Right lobe of liver (tissue), 6 donors: ENCODE results near the gene TOE1. TPM values are rescaled to one million over a fixed set of nuclear protein-coding genes. Genes with fewer than 3 reads are reported as not detected.
"Not testable (repeated sequence)": the region's sequence is repeated elsewhere in the genome, so short reads cannot be mapped to it uniquely, and the experiment has no call there.

Source experiments
- ATAC-seq, 4 donors: fragments of 200-7000 bp; cut with Tn5 transposase; one replicate each; pipeline ENCODE4 v1.9.1; 2020; ENCODE audit warnings: mild to moderate bottlenecking in 4 of 4, moderate library complexity in 4 of 4
- DNase-seq, 3 donors: peaks; one replicate each; pipeline ENCODE4 v3.0.0-alpha.2; 2020
- H3K27ac ChIP-seq, 3 donors: fragments of 200-600 bp; one replicate each; pipeline ENCODE4 v1.8.0; 2022
- H3K27me3 ChIP-seq, 2 donors: fragments of 200-600 bp; one replicate each; pipeline ENCODE4 v1.8.0; 2022
- H3K36me3 ChIP-seq, 4 donors: fragments of 200-600 bp; sonication (generic) in 1 of 4; one replicate each; pipeline versions ENCODE4 v1.5.1 to v1.8.0; 2017 to 2022; ENCODE audit warnings: control low read depth in 1 of 4
- H3K4me1 ChIP-seq, 4 donors: fragments of 200-600 bp; sonication (generic) in 1 of 4; one replicate each; pipeline versions ENCODE4 v1.5.1 to v1.8.0; 2017 to 2022; ENCODE audit warnings: control low read depth in 1 of 4
- H3K4me3 ChIP-seq, 3 donors: fragments of 200-600 bp; one replicate each; pipeline ENCODE4 v1.8.0; 2022
- H3K9me3 ChIP-seq, 4 donors: fragments of 200-600 bp; sonication (generic) in 1 of 4; one replicate each; pipeline versions ENCODE4 v1.5.1 to v1.8.0; 2017 to 2022; ENCODE audit warnings: control low read depth in 1 of 4
- POLR2A ChIP-seq: fragments of 450-650 bp; IDR thresholded peaks from one replicate; pipeline ENCODE4 v1.6.1; 2017; ENCODE audit warnings: antibody characterized with exemption, mild to moderate bottlenecking
- WGBS: methylation state at CpG from one replicate; pipeline ENCODE4 v1.1.6; 2018; ENCODE audit warnings: low coverage, low lambda C conversion rate; ENCODE audit not compliant: insufficient coverage; ENCODE audit errors: missing lambda C conversion rate; 5-methylcytosine and 5-hydroxymethylcytosine counted together
- intact Hi-C, 2 donors: fragments of 100-400 bp; cut with DNase I; formaldehyde crosslinking; loops; one replicate each; pipeline versions ENCODE4 v1.11.2 to v1.14.1; 2022
- long read RNA-seq: library from polyadenylated mRNA; unstranded; transcript quantifications from one replicate; pipeline ENCODE4 v2.0.0, GENCODE V29; 2019
- total RNA-seq, 6 experiments: library from RNA; depleted of rRNA in 2 of 6; stranded (reverse); fragments of >200 nt in 2 of 6; fragmentation: NEBNext Ultra II Directional in 3 of 6; extraction: Animal tissue kit (Norgen Biotek cat#: 25700) in 3 of 6; gene quantifications; one replicate each; pipeline versions ENCODE4 v1.1.0 to v1.2.4, GENCODE V29; 2016 to 2023
- TF ChIP-seq, protein P1 (sequence below), 4 donors: fragments of 200-600 bp in 3 of 4; fragments of 450-650 bp in 1 of 4; IDR thresholded peaks; one replicate each; pipeline versions ENCODE4 v1.5.1 to v1.8.0; 2016 to 2022; ENCODE audit warnings: antibody characterized with exemption in 4 of 4, mild to moderate bottlenecking in 2 of 4
- donor health status: DM: no; HTN: yes; CAD: no.
- donor health status: DM: no; HTN: no; CAD: no.
- donor health status: DM: no; HTN: no; CAD: no.
- donor health status: DM: no; HTN: yes; CAD: no.
- donor health status: DM: no; HTN: yes; CAD: no.

Gene TOE1
- total RNA-seq = 1 to 10 TPM; 3.2 to 7.7 (median 4.4) TPM
- long read RNA-seq, partial matches to known transcripts = 0 of 2 reads
- long read RNA-seq, other reads (novel, unspliced or antisense) = 0 of 2 reads

DNA sequence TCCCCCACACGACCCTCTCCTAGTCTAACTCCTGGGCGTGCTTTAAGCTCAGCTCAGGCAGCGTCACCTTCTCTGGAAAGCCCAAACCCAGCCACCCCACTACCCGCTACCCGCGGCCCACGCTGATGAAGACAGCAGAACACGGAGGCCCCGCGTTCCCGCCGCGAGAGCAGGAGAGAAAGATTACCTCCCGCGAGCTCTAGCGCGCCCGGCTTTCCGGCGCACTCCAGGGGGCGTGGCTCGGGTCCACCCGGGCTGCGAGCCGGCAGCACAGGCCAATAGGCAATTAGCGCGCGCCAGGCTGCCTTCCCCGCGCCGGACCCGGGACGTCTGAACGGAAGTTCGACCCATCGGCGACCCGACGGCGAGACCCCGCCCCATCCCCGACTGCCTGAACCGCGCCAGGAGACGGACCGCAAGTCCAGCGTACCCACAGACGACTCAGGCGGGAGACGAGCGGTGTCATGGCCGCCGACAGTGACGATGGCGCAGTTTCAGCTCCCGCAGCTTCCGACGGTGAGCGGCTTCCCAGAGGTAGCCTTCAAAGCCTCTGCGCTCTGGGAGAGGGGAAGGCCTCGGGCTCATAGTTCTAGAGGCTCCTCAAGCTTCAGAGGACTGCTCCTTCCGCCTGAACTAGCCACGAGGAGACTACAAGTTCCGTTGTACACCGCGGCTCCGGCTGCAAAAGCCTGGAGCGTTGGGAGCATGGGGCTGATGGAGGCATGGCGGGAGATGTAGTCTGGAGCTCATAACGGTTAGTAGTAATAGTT is at the start of gene TOE1, which contains the start of gene MUTYH:
Gene TOE1 (plus strand): TSS at position 382 of the 770 bp plus-strand sequence. CDS start 83 bp downstream, at position 465.
Gene MUTYH (minus strand): TSS at position 652 of the 770 bp plus-strand sequence. CDS start 5,935 bp downstream, outside the sequence.
- H3K9me3 ChIP-seq = no peaks in the 10 kb centered on the region
- no peaks in the 10 kb centered on the region for H3K27me3 ChIP-seq
- peak within 1 kb of the TSS; percentile 71 to 94 (median 82) for H3K4me3 ChIP-seq
- TF ChIP-seq POLR2A = peak; percentile 91
- TF ChIP-seq, protein P1, sequence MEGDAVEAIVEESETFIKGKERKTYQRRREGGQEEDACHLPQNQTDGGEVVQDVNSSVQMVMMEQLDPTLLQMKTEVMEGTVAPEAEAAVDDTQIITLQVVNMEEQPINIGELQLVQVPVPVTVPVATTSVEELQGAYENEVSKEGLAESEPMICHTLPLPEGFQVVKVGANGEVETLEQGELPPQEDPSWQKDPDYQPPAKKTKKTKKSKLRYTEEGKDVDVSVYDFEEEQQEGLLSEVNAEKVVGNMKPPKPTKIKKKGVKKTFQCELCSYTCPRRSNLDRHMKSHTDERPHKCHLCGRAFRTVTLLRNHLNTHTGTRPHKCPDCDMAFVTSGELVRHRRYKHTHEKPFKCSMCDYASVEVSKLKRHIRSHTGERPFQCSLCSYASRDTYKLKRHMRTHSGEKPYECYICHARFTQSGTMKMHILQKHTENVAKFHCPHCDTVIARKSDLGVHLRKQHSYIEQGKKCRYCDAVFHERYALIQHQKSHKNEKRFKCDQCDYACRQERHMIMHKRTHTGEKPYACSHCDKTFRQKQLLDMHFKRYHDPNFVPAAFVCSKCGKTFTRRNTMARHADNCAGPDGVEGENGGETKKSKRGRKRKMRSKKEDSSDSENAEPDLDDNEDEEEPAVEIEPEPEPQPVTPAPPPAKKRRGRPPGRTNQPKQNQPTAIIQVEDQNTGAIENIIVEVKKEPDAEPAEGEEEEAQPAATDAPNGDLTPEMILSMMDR (IDR thresholded peaks at IDR 0.05) = no peak
- 2% methylated on average over 19 of the region's 70 CpGs for WGBS
- DNase-seq (peak; percentile 94 to 96 (median 95)), ATAC-seq (peak; percentile 88 to 94 (median 93))
- H3K4me1 ChIP-seq = peaks cover 0 to 20% (median 9%) of the 10 kb centered on the region in 4 donors
- H3K36me3 ChIP-seq = peaks cover 0 to 31% (median 13%) of the 10 kb centered on the region in 4 donors
- intact Hi-C loops = no loop called here
- H3K27ac ChIP-seq = peak within 1 kb of the TSS; percentile 86 to 93 (median 89)

DNA sequence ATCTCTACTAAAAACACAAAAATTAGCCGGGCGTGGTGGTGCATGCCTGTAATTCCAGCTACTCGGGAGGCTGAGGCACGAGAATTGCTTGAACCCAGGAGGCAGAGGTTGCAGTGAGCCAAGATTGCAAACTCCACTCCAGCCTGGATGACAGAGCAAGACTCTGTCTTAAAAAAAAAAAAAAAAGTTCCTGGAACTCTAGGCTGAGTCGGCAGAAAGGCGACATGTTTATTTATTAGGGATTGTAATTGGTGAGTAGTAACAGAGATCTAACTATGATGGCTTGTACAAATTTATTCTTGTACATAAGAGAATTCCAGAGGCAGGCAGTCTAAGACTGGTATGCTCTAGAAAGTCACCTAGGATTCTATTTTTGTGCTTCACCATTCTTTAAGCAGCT is 49.0 kb upstream of the TOE1 start:
- 70% methylated on average over 4 of the region's 6 CpGs for WGBS
- H3K36me3 ChIP-seq, intact Hi-C loops, H3K9me3 ChIP-seq, H3K4me1 ChIP-seq, DNase-seq, H3K27ac ChIP-seq, ATAC-seq, H3K27me3 ChIP-seq, H3K4me3 ChIP-seq: not testable (repeated sequence)

DNA sequence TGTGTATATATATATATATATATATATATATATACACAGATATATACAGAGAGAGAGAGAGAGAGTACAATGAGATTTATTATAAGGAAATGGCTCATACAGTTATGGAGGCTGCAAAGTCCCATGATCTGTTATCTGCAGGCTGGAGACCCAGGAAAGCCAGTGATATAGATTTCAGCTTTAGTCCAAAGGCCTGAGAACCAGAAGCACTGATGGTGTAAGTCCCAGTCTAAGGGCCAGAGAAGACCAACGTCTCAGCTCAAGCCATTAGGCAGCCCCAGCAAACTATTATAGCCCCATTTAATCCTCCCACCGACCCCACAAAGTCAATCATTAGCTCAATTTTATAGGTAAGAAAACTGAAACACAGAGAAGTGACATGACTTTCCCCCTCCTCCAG is 48.3 kb upstream of the TOE1 start:
- no peaks in the 10 kb centered on the region for H3K36me3 ChIP-seq
- H3K27ac ChIP-seq = no peak overlapping the region
- intact Hi-C loops = no loop called here
- TF ChIP-seq, protein P1 (IDR thresholded peaks at IDR 0.05) = no peak
- no peak for TF ChIP-seq POLR2A
- H3K4me1 ChIP-seq = no peaks in the 10 kb centered on the region
- DNase-seq (no peak), ATAC-seq (no peak)
- H3K9me3 ChIP-seq = no peaks in the 10 kb centered on the region
- no peak overlapping the region for H3K4me3 ChIP-seq
- no peaks in the 10 kb centered on the region for H3K27me3 ChIP-seq
- WGBS = 60% methylated on average over 2 of the region's 2 CpGs

DNA sequence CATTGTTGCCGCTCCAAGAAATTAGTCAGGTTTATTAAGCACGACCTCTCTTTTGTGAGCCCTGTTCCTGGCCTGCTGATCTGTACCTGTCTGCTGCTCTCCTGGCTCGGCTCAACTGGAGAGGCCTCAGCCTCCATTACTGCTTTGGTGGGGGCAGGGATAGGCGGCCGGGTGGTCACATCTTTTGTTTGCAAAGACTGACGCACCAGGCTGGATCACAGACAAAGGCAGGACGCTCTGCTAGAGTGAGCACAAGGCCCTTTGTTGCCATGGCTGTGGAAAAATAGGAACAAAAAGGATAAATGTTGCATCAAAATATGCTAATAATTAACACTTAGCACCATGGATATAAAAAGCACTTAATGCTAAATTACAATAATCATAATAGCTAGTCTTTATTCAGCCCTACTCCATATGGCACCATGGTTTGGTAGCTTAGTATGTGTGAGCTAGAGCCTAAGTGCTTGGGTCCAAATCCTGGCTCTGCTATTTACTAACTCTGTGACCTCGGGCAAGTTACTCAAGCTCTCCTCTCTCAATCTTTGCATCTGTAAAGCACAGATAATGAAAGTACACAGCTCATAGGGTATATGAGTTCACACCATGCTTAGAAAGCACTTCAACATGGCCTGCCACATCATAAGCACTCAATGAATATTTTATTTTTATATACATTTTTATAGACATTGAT is 42.2 kb upstream of the TOE1 start:
- no peak overlapping the region for H3K4me3 ChIP-seq
- TF ChIP-seq, protein P1 (IDR thresholded peaks at IDR 0.05) = no peak
- no peak for TF ChIP-seq POLR2A
- no peaks in the 10 kb centered on the region for H3K27me3 ChIP-seq
- intact Hi-C loops = loop anchor here (5.0 kb wide), 1 partner anchor 281 kb away; no protein-coding TSS in a partner anchor
- H3K4me1 ChIP-seq = peaks cover 0 to 7% (median 0%) of the 10 kb centered on the region in 4 donors
- no peaks in the 10 kb centered on the region for H3K9me3 ChIP-seq
- H3K27ac ChIP-seq = no peak overlapping the region
- H3K36me3 ChIP-seq = no peaks in the 10 kb centered on the region
- ATAC-seq (peak; percentile 37 to 93 (median 67)), DNase-seq (no peak)
- WGBS = 69% methylated on average over 8 of the region's 8 CpGs
